GM21619 (cell line): ENCODE results near the gene OLFML2B.
"Not testable (repeated sequence)": the region's sequence is repeated elsewhere in the genome, so short reads cannot be mapped to it uniquely, and the experiment has no call there.

Experiments
- ATAC-seq: cut with Tn5 transposase; IDR thresholded peaks from one replicate; pipeline ENCODE4 v1.9.1; 2021; ENCODE audit not compliant: unreplicated experiment

OLFML2B gene

GRCh38 chr1:162023547-162024501 is at the start of gene OLFML2B:
TSS of gene OLFML2B (minus strand) at chr1:162023869. CDS start at chr1:162023430, 439 bp downstream.
- peak; percentile 59 for ATAC-seq

GRCh38 chr1:162072740-162073139 is 49.1 kb upstream of the OLFML2B start:
- ATAC-seq, result no peak

- ATAC-seq, result no peak
These were observed 47.2 kb upstream of the OLFML2B start for GRCh38 chr1:162070825-162071224.

- no peak for ATAC-seq
These were observed 46.6 kb upstream of the OLFML2B start for GRCh38 chr1:162070094-162070748.

GRCh38 chr1:162069334-162070093 is 45.8 kb upstream of the OLFML2B start, which contains the start of gene NOS1AP:
TSS of gene NOS1AP (plus strand) at chr1:162069691. CDS start at chr1:162070178, 487 bp downstream.
- ATAC-seq, result peak; percentile 99

- no peak for ATAC-seq
These were observed 44.6 kb upstream of the OLFML2B start for GRCh38 chr1:162068301-162068700.

- ATAC-seq, result no peak
These were observed 43.8 kb upstream of the OLFML2B start for GRCh38 chr1:162067466-162067865.

GRCh38 chr1:162066836-162067235 is 43.2 kb upstream of the OLFML2B start:
- not testable (repeated sequence) for ATAC-seq

GRCh38 chr1:162065016-162065415 is 41.3 kb upstream of the OLFML2B start:
- ATAC-seq, result no peak

GRCh38 chr1:162062542-162063015 is 38.9 kb upstream of the OLFML2B start:
- ATAC-seq, result no peak

- ATAC-seq, result no peak
These were observed 36.6 kb upstream of the OLFML2B start for GRCh38 chr1:162060314-162060713.

GRCh38 chr1:162059721-162060120 is 36.1 kb upstream of the OLFML2B start:
- no peak for ATAC-seq

- no peak for ATAC-seq
These were observed 32.9 kb upstream of the OLFML2B start for GRCh38 chr1:162056579-162056978.

- peak; percentile 81 for ATAC-seq
These were observed 32.4 kb upstream of the OLFML2B start for GRCh38 chr1:162056043-162056442.

- ATAC-seq, result no peak
These were observed 31.4 kb upstream of the OLFML2B start for GRCh38 chr1:162055062-162055461.

- ATAC-seq, result not testable (repeated sequence)
These were observed 30.3 kb upstream of the OLFML2B start for GRCh38 chr1:162053949-162054348.

- ATAC-seq, result no peak
These were observed 23.3 kb upstream of the OLFML2B start for GRCh38 chr1:162046921-162047320.

GRCh38 chr1:162042361-162042760 is 18.7 kb upstream of the OLFML2B start:
- ATAC-seq, result no peak

GRCh38 chr1:162040657-162041056 is 17.0 kb upstream of the OLFML2B start:
- ATAC-seq, result no peak

- ATAC-seq, result no peak
These were observed 16.3 kb upstream of the OLFML2B start for GRCh38 chr1:162040001-162040400.

GRCh38 chr1:162038624-162039023 is 15.0 kb upstream of the OLFML2B start:
- no peak for ATAC-seq
